Body of pancreas (tissue), 4 donors: ENCODE results near the gene C9orf78.

Source experiments
- POLR2A ChIP-seq, 3 donors: fragments of 450-650 bp; IDR thresholded peaks; one replicate each; pipeline ENCODE4 v1.6.1; 2016; ENCODE audit warnings: antibody characterized with exemption in 3 of 3, mild to moderate bottlenecking in 2 of 3
- TF ChIP-seq, protein P1 (sequence below), 7 experiments: fragments of 450-650 bp in 4 of 7; fragments of 200-600 bp in 3 of 7; sonication (generic) in 3 of 7; IDR thresholded peaks; one replicate each; pipeline ENCODE4 v1.5.1; 2016 to 2019; ENCODE audit warnings: antibody characterized with exemption in 7 of 7

DNA sequence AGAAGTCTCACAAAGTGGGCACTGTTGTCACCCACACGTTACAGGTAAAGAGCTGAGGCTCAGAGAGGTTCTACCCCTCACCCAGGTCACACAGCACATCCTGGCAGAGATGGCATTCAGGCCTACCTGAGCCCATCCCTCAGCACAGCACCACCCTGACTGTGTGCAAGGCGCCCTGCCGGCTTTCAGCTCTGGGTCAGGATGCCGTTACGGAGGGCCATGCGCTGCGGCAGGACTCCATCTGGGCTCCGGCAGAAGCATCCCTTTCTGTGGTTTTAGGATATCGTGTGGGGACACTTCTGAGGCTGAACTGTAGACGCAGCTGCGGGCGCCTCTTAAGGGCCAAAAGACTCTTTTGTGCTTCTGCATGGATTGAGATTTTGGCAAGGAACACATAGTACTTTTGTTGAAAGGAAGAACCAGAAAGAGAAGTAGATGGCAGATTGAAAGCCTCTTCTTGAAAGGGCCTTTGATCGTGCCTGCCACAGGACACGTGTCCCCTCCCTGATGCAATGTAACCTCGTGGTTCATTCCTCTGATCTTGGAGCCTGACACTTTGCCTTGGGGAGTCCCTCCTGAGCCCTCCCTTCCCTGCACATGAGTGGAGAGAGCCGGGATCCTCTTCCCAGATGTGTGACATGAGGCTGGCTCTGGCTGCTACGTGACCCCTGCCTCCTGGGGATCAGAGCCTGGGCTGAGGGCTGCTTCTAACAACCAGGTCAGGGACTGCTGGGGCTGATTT, 31.5 kb upstream of the C9orf78 start:
- no peak for TF ChIP-seq POLR2A (IDR thresholded peaks at IDR 0.05)
- TF ChIP-seq, protein P1, sequence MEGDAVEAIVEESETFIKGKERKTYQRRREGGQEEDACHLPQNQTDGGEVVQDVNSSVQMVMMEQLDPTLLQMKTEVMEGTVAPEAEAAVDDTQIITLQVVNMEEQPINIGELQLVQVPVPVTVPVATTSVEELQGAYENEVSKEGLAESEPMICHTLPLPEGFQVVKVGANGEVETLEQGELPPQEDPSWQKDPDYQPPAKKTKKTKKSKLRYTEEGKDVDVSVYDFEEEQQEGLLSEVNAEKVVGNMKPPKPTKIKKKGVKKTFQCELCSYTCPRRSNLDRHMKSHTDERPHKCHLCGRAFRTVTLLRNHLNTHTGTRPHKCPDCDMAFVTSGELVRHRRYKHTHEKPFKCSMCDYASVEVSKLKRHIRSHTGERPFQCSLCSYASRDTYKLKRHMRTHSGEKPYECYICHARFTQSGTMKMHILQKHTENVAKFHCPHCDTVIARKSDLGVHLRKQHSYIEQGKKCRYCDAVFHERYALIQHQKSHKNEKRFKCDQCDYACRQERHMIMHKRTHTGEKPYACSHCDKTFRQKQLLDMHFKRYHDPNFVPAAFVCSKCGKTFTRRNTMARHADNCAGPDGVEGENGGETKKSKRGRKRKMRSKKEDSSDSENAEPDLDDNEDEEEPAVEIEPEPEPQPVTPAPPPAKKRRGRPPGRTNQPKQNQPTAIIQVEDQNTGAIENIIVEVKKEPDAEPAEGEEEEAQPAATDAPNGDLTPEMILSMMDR (IDR thresholded peaks at IDR 0.05), result no peak
